Cardiac ventricle fibroblast (primary cell): ENCODE measurements around the gene VIPR2. TPM values are rescaled to one million over a fixed set of nuclear protein-coding genes. Genes with fewer than 3 reads are reported as not detected.

Experiments used
- total RNA-seq: library from RNA; depleted of rRNA; stranded (reverse); fragments of >200 nt; gene quantifications from 2 replicates; pipeline ENCODE4 v1.2.3, GENCODE V29; 2015

Gene VIPR2, protein sequence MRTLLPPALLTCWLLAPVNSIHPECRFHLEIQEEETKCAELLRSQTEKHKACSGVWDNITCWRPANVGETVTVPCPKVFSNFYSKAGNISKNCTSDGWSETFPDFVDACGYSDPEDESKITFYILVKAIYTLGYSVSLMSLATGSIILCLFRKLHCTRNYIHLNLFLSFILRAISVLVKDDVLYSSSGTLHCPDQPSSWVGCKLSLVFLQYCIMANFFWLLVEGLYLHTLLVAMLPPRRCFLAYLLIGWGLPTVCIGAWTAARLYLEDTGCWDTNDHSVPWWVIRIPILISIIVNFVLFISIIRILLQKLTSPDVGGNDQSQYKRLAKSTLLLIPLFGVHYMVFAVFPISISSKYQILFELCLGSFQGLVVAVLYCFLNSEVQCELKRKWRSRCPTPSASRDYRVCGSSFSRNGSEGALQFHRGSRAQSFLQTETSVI
- 0.06 TPM in 1 of 2 replicates, not detected in the other for total RNA-seq

GRCh38 chr7:159144758-159145489 is at the start of gene VIPR2:
TSS of gene VIPR2 (minus strand) at chr7:159144867. CDS start at chr7:159144771, 96 bp downstream.

